Measurements from ENCODE around the gene RBMS3.

GRCh38 chr3:29898171-29898965, 617.5 kb downstream of the RBMS3 start:
- TF ChIP-seq EP300 (IDR thresholded peaks at IDR 0.05), result no peak
- no peak for TF ChIP-seq CTCF (IDR thresholded peaks at IDR 0.05)
- no peak for TF ChIP-seq POLR2A (IDR thresholded peaks at IDR 0.05)
